ENCODE measurements around the gene ABCA4.
"Not testable (repeated sequence)": the region's sequence is repeated elsewhere in the genome, so short reads cannot be mapped to it uniquely, and the experiment has no call there.

ABCA4 gene

DNA sequence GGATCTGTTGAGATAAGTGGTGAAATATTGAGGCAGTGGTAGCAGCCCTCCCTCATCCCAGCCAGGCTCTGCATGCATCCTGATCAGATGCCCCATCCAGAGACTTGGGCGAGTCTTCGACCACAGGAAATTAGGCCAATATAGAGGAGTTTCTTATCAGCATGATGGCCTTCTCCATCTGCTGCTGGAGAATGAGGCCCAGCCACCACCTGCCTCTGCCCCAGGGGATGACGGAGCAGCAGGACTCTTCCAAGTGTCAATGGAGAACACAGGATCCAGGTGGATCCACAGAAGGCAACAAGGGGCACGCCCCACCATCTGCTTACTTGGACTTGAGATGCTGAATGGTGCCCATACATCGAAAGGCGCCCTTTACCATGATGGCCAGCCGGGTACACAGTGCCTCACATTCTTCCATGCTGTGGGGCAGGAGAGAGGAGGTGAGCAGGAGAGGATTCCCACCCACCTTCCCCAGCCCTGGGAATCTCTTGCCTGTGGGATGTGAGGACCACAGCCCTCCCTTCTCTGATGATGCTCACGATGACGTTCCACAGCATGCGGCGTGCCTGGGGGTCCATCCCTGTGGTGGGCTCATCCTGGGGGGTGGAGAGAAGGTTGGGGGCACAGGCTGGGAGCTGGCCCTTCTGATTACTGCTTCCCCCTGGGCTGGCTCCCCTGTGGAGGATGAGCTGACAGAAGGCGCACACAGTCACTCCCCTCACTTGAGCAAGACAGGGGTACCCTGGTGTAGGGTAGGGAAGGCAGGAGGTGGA, 120.3 kb downstream of the ABCA4 start:
- no peak for DNase-seq

- DNase-seq, result no peak
Measured at GRCh38 chr1:93999840-94000415, 121.0 kb downstream of the ABCA4 start.

DNA sequence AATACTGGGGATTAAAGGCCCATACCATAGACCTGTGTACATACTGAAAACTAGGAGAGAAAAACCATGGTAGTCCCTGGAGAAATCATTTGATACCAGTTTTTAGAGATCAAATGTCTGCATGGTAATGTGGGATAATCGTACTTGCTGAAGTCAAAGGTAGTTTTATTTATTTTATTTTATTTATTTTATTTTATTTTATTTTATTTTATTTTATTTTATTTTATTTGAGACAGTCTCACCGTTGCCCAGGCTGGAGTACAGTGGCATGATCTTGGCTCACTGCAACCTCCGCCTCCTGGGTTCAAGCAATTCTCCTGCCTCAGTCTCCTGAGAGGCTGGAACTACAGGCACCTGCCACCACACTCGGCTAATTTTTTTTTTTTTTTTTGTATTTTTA, 122.4 kb downstream of the ABCA4 start:
- DNase-seq, result not testable (repeated sequence)

DNA sequence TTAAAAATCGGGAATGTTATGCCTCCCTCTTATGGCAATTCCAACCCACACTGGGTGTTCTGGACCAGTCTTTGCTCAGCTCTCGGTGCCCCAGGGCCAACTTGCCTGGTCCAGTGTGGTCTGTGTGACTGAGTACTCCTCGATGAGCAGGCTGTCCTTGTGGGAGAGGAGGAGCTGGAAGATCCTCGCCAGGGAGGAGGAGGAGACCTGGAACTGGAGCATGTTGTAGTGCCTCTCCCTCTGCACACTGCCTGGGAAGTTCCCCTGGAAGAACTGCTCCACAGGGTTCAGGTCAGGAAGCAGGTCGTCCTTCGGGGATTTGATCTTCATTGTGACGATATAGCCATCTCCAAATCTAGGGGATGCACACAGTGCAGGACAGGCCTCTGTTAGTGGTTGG, 123.2 kb downstream of the ABCA4 start:
- no peak for DNase-seq

DNA sequence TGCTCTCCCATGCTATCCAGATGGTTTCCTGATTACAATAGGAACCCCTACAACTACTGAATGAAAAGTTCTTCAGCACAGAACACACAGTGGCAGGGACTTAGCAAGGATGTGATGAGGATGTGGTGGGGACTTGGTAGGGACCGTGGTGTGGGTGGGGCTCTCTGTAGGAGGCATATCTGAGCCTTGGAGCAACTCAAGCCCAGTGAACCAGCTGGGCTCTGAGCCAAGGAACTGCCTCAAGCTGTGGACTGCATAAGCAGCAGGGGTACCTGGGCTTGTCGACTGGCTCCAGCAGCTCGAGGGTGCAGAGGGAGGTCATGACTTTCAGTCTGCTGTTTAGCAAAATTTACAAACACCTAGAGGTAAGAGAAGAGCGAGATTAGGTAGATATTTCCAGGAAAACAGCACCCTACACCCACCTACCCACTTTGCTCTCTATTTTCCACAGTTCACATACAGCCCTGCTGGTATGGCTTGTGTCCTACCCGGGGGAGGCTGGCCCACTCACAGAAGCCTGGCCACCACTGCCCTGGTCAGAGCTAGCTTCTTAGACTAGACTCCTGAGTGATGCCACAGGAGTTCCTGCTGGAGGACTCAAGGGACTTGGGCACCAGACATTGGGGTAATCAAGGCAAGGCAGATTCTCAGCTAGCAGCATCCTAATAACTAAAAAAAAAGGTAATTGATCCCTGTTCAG, 125.0 kb downstream of the ABCA4 start:
- DNase-seq, result no peak

DNA sequence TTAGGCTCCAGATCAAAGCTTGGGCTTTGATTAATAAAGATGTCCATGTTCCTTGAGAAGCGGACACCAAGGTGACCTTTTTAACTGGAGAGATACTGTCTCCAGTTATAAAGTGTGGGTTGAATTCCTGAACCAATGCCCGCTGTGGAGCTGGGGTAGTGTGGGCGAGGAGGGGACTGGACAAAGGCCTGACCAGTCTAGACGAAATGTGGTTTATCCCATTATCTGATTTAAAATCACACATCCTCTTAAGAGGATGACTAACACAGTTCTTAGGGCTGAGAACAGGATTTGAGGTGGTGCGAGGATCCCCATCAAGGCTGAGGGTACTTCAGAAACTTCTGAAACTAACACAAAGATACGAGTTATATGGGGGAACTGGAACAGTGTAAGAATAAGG, 127.2 kb downstream of the ABCA4 start:
- DNase-seq, result no peak

GRCh38 chr1:93992954-93993353, 128.0 kb downstream of the ABCA4 start:
- no peak for DNase-seq

DNA sequence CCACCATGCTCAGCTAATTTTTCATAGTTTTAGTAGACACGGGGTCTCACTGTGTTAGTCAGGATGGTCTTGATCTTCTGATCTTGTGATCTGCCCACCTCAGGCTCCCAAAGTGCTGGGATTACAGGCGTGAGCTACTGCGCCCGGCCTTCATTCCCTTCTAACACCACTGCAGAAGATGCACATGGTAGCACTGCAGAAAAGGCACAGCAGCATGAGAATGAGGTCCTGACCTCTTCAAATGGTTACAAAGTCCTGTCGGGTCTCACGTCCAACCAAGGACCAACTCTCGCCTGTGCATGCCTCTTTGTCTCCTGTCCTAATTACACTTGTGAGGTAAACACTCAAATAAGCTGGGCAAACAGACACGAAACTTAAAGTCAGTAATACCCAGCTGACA, 128.8 kb downstream of the ABCA4 start:
- DNase-seq, result no peak

DNA sequence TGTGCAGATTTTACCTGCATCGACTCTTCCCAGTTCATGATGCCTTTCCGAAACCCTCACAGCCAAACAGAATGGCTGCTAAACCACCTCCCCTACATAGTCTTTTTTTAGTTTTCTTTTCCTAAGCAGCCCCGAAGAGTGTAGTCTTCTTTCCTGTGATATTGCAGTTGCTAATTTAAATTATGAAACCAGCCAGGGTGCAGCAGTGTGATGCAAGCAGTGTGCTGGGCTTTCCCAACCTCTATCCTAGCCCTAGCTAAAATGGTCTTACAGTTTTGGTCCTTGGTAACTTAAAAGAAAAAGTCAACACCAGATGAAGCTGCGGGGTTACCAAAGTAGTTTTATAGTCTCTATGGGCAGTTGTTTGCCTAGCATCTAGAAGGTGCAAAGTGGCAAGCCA, 129.7 kb downstream of the ABCA4 start:
- no peak for DNase-seq

- not testable (repeated sequence) for DNase-seq
Measured at GRCh38 chr1:93990477-93990876, 130.5 kb downstream of the ABCA4 start.

GRCh38 chr1:93990010-93990409, 130.9 kb downstream of the ABCA4 start:
- no peak for DNase-seq

DNA sequence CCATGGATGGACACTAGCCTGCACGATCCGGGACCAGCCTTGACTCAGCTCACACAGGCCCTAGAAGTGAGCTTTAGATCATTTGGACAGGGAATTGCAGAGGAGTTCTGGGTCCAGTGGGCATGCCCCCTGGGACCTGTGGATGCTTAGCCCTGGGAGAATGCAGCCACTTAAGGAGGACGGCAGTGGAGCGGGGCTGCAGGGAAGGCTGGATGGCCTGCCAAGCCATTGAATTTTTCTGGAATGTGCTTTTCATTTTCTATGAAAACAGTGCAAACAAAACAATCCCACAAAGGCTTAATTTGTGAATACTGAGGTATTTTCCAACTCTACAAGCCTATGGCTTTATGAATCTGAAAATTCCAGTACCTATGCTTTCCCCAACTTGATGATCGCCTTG, 131.3 kb downstream of the ABCA4 start:
- no peak for DNase-seq

DNA sequence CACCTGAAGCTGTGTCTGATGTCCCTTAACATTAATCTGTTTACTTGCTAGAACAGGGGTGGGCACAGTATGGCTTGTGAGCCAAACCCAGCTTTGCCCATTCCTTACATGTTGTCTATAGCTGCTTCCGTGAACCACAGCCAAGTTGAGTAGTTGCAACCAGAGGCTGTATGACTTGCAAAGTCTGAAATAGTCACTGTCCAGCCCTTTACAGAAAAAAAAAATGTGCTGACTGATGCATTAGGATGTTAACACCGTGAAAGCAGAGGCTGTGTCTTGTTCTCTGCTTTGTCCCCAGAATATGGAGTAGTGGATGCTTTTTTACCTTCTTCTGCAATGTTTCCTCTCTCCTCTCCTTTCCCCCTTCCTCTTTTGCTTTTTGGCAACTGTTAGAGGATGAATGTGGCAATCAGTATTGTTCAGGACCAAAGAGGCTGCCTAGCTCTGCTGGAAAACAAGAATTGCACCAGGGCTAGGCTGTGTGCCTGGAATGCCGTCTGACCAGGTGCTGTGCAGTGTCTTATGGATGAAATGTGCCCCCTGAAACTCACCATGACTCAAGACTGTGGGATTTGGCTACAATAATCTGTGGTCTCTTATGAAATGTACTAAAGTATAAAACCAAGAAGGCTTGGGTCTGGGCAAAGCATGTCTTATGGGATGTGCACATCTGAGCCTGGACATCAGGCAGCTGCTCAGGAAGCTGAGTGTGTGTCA, 132.2 kb downstream of the ABCA4 start:
- no peak for DNase-seq

DNA sequence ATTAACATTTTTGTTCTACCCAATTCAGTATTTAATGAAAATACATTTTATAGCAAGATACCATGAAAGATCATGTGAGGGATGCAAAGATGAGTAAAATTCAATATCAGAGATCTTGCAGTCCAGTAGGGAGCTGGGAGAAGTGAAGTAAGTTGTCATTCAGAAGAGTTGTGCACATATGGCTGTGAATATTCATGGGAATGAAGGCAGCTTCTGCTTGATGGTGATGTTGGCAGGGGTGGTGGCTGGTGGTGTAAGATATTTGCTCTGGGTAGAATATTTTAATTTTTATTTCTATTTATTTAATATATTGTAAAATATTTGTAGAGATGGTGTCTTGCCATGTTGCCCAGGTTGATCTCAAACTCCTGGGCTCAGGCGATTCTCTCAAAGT, 139.7 kb downstream of the ABCA4 start:
- DNase-seq, result no peak

GRCh38 chr1:93980320-93981273, 140.4 kb downstream of the ABCA4 start:
- DNase-seq, result no peak

- no peak for DNase-seq
Measured at GRCh38 chr1:93979718-93980319, 141.1 kb downstream of the ABCA4 start.

GRCh38 chr1:93979040-93979717, 141.8 kb downstream of the ABCA4 start:
- DNase-seq, result no peak

DNA sequence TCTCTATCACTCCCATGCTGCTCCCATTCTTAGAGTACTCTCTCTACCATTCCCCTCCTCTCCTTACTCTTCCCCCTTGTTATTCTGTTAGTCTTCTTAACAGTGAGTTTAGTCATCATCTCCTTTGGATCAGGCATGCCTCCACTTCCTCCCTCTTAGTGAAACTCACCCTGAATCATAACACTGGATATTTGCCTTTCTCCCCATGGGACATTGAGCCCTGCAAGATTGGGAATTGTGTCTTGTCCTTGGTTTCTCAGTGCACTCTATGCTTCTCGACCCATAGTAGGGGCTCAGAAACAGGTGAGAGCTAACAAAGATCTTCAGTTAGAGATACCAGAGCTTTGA, 143.4 kb downstream of the ABCA4 start:
- no peak for DNase-seq

DNA sequence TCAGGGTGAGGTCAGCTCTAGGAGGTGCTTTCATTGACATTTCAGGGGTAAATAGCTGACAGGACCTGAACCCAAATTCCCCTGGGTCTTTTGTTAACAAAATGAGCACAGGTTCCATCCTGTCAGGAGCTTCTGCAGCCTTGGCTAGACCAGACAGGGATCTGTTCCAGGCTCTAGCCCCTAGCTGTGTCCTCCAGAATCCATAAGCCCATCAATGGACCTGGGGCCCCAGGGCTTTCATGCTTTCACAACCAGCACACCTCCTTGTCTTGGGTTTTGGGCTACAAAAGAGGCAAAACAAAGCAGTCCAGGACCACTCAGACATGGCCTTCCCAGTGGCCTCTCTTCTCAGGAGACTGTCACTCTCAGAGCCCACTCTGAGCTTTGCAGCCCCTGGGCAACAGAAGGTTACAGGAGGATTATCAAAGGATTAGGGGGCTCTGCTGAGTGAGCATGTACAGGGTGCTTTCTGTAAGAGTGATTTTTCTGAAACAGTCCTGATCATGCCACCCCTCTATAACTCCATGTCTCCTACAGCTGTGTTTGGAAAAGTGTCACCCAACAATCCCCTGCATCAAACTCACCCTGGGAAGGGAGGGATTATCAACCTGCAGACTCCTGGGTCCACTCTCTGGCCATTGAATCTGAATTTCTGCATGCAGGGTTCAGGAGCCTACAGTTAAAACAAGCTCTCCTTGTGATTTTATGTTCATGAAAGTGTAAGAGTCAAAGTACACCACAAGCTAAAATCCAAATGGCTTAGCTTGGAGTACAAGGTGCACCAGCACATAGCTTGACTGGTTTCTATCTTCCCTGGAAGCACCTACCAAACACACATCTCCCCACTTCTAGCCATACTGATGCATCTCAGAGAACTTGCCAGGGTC, 144.0 kb downstream of the ABCA4 start:
- no peak for DNase-seq

DNA sequence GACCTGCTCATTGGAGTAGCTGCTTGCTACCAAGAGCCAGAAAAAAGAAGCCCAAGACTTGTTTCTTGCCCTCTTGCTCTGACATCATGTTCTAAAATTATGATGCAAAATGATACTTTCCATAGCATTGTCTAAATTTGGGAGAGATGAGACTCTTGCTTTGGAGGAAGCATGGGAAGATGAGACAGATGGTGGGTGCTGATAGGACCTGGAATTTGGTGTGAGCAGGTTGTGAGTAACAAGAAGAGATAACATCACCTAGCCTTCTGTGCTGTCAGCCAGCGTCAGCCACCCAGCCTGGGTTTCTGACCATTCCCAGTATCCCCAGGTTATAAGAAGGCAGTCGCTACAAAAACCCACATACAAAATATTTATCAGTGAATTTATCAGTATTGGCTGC, 144.7 kb downstream of the ABCA4 start:
- no peak for DNase-seq

Data from NCI-H187 treated with DMSO at 0.1 percent for 48 hours (cell line).